GM23248 (cell line): ENCODE results near the gene SNX32.

Experiments
- EZH2 ChIP-seq: fragments of 200-600 bp; sonication (generic); IDR thresholded peaks from 2 replicates; pipeline ENCODE4 v1.6.1; 2018; ENCODE audit warnings: antibody characterized with exemption, mild to moderate bottlenecking; ENCODE audit not compliant: insufficient read depth, poor library complexity, severe bottlenecking
- EZH2phosphoT487 ChIP-seq: fragments of 200-600 bp; sonication (generic); IDR thresholded peaks from 2 replicates; pipeline ENCODE4 v1.6.1; 2018; ENCODE audit warnings: antibody characterized with exemption, moderate library complexity, mild to moderate bottlenecking, low read depth; ENCODE audit not compliant: insufficient read depth

DNA sequence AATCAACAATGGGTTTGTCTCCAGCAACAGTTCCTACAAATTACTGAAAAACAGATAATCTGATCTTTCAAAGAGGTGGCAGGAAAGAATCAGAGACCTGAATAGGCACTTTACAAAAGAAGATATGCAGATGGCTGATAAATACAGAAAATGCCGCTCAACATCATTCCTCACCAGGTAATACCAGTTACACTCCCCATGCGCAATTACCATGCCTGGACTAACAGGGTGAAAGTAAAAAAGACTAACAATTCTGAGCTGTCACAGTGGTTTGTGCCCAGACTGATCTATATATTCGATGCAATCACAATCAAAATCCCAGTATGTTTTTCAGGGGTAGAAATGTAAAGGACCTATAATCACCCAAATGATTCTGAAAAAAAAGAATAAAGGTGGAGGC, 10.0 kb downstream of the SNX32 start:
- TF ChIP-seq EZH2phosphoT487 (no peak), EZH2 (no peak)
